Adrenal gland (tissue), 12 donors: ENCODE data around the gene FBRSL1. TPM values are rescaled to one million over a fixed set of nuclear protein-coding genes. Genes with fewer than 3 reads are reported as not detected.

Experiments used
- DNase-seq, 7 donors: peaks; one replicate each; pipeline ENCODE4 v3.0.0-alpha.2; 2019 to 2020
- H3K27ac ChIP-seq, 5 donors: fragments of 200-600 bp; sonication (generic) in 4 of 5; 1 replicate in 3 of 5; 2 replicates in 2 of 5; pipeline versions ENCODE4 v1.5.1 to v1.8.0; 2016 to 2020; ENCODE audit warnings: mild to moderate bottlenecking in 1 of 5
- H3K27me3 ChIP-seq: fragments of 200-600 bp; 2 replicates; pipeline ENCODE4 v1.8.0; 2021
- H3K36me3 ChIP-seq, 2 donors: fragments of 200-600 bp; replicated peaks in 1 of 2; 1 replicate in 1 of 2; 2 replicates in 1 of 2; pipeline versions ENCODE4 v1.5.1 to v1.8.0; 2018 to 2022
- H3K4me1 ChIP-seq, 2 donors: fragments of 200-600 bp; replicated peaks in 1 of 2; 1 replicate in 1 of 2; 2 replicates in 1 of 2; pipeline versions ENCODE4 v1.5.1 to v1.8.0; 2018 to 2021
- H3K4me3 ChIP-seq, 4 donors: fragments of 200-600 bp; sonication (generic) in 3 of 4; one replicate each; pipeline ENCODE4 v1.5.1; 2016 to 2018
- H3K9me3 ChIP-seq, 3 donors: fragments of 200-600 bp; sonication (generic) in 1 of 3; replicated peaks in 1 of 3; 1 replicate in 2 of 3; 2 replicates in 1 of 3; pipeline versions ENCODE4 v1.5.1 to v1.8.0; 2016 to 2021
- POLR2A ChIP-seq, 2 donors: fragments of 450-650 bp; IDR thresholded peaks; one replicate each; pipeline ENCODE4 v1.6.1; 2017; ENCODE audit warnings: antibody characterized with exemption in 2 of 2, mild to moderate bottlenecking in 2 of 2, moderate library complexity in 1 of 2
- WGBS, 4 donors: extraction: QIAGEN DNeasy Blood & Tissue Kit in 2 of 4; methylation state at CpG; one replicate each; pipeline versions ENCODE4 v1.1.5 to v1.1.7; 2013 to 2017; 5-methylcytosine and 5-hydroxymethylcytosine counted together
- intact Hi-C, 2 donors: fragments of 100-400 bp; cut with DNase I; formaldehyde crosslinking; loops; one replicate each; pipeline versions ENCODE4 v1.14.1 to v1.15.0; 2022 to 2023
- polyA plus RNA-seq, 3 donors: library from polyadenylated mRNA; stranded (reverse); fragments of 200-250 nt in 2 of 3; fragments of 350-450 nt in 1 of 3; fragmentation: Illumina TruSeq in 1 of 3; extraction: RNeasy Lipid Tissue Mini Kit (QIAGEN cat#74804) in 1 of 3; gene quantifications; one replicate each; pipeline ENCODE4 v1.2.3, GENCODE V29; 2013 to 2014
- total RNA-seq, 9 donors: library from RNA; depleted of rRNA in 4 of 9; stranded (reverse); fragments of >200 nt in 4 of 9; fragments of 120-200 nt in 1 of 9; fragmentation: NEBNext Ultra II Directional in 1 of 9; extraction: Animal tissue kit (Norgen Biotek cat#: 25700) in 1 of 9; gene quantifications; one replicate each; pipeline versions ENCODE4 v1.1.0 to v1.2.4, GENCODE V29; 2013 to 2023
- TF ChIP-seq, protein P1 (sequence below), 6 experiments: fragments of 450-650 bp in 4 of 6; fragments of 200-600 bp in 2 of 6; sonication (generic) in 1 of 6; IDR thresholded peaks; 1 replicate in 5 of 6; 2 replicates in 1 of 6; pipeline versions ENCODE4 v1.5.1 to v1.8.0; 2016 to 2021; ENCODE audit warnings: antibody characterized with exemption in 6 of 6, mild to moderate bottlenecking in 2 of 6, moderate library complexity in 1 of 6
- donor health status: healthy with polysubstance abuse.
- donor health status: Bipolar disorder and iron deficiency.
- donor health status: DM: yes; HTN: yes; CAD: no.
- donor health status: DM: no; HTN: no; CAD: no.
- donor health status: DM: no; HTN: no; CAD: no.
- donor health status: DM: yes; HTN: yes; CAD: no.

The FBRSL1 gene
- total and polyA plus RNA-seq, 12 donors: 5.3 to 63.8 (median 26.9) TPM

DNA sequence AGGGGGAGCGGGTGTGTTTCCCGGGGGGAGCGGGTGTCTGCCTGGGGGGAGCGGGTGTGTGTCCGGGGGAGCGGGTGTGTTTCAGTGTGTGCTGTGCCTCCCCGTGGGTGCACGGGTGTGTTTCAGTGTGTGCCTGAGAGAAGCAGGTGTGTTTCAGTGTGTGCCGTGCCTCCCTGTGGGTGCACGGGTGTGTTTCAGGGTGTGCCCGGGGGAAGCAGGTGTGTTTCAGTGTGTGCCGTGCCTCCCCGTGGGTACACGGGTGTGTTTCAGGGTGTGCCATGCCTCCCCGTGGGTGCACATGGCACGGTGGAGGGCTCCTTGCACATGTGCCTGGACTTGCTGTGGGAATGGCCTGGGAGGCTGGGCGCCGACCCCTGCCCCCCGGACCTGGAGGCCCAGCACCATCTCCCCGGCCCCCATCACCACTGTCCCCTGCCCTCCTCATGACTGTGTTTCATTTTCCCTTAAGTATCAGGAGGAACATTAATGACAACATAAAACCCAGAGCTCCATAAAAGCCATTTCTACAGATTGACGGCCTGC is 38.7 kb downstream of the FBRSL1 start:
- intact Hi-C loops: no loop called here
- WGBS, 4 donors: 88 to 96% (median 94%) methylated on average over 8 to 21 of the region's 21 CpGs
- no peak for TF ChIP-seq POLR2A (IDR thresholded peaks at IDR 0.05)
- TF ChIP-seq, protein P1, sequence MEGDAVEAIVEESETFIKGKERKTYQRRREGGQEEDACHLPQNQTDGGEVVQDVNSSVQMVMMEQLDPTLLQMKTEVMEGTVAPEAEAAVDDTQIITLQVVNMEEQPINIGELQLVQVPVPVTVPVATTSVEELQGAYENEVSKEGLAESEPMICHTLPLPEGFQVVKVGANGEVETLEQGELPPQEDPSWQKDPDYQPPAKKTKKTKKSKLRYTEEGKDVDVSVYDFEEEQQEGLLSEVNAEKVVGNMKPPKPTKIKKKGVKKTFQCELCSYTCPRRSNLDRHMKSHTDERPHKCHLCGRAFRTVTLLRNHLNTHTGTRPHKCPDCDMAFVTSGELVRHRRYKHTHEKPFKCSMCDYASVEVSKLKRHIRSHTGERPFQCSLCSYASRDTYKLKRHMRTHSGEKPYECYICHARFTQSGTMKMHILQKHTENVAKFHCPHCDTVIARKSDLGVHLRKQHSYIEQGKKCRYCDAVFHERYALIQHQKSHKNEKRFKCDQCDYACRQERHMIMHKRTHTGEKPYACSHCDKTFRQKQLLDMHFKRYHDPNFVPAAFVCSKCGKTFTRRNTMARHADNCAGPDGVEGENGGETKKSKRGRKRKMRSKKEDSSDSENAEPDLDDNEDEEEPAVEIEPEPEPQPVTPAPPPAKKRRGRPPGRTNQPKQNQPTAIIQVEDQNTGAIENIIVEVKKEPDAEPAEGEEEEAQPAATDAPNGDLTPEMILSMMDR (IDR thresholded peaks at IDR 0.05): no peak

DNA sequence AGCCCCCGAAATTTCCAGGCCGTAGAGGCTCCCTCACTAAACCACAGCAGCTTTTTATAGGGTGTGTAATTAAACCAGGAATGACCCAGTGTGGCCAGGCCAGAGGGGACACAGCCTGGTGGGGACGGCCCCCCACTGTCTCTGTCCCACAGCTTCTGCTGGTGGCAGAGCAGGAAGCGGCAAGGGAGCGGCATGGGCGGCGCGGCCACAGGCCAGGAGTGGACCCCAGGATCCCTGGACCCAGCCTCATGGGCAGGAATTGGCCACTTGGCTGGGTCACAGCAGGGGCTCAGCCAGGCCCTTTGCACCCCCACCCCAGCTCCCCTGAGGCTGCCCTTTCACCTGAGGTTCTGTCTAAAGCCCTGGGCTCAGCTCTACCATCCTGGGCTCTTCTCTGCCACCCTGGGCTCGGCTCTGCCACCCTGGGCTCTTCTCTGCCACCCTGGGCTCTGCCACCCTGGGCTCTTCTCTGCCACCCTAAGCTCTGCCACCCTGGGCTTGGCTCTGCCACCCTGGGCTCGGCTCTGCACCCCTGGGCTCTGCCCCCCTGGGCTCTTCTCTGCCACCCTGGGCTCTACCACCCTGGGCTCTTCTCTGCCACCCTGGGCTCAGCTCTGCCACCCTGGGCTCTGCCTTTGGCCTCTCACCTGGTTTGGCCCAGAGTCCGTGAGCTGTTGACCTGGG is 39.3 kb downstream of the FBRSL1 start:
- 94 to 98% (median 95%) methylated on average over 3 to 11 of the region's 11 CpGs for WGBS, 4 donors

More for the DNA sequence above, 38.7 kb downstream of the FBRSL1 start:
- Histone ChIP-seq H3K36me3 (no peaks in the 10 kb centered on the region), H3K4me3 (no peak overlapping the region), H3K9me3 (no peaks in the 10 kb centered on the region), H3K27ac (no peak overlapping the region), H3K4me1 (peaks cover 10 to 18% of the 10 kb centered on the region in 2 donors), H3K27me3 (no peaks in the 10 kb centered on the region)
- DNase-seq: no peak

DNA sequence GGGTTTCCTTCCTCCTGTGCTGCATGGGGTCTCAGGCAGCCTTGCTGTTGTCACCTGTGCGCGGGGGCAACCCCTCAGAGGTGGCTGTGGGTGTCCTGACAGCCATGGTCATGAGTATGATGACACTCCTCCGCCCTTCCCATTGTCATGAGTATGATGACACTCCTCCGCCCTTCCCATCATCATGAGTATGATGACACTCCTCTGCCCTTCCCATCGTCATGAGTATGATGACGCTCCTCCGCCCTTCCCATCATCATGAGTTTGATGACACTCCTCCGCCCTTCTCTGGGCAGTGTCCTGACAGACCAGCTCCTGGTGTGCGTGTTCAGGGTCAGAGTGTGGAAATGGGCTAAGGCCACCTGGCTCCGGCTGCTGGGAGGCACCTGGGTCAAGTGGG is 40.0 kb downstream of the FBRSL1 start:
- Histone ChIP-seq H3K4me1 (peaks cover 0 to 13% of the 10 kb centered on the region in 2 donors), H3K27ac (no peak overlapping the region), H3K9me3 (no peaks in the 10 kb centered on the region), H3K4me3 (no peak overlapping the region), H3K36me3 (no peaks in the 10 kb centered on the region), H3K27me3 (no peaks in the 10 kb centered on the region)
- intact Hi-C loops: no loop called here
- TF ChIP-seq, protein P1 (IDR thresholded peaks at IDR 0.05): no peak
- TF ChIP-seq POLR2A (IDR thresholded peaks at IDR 0.05): no peak
- DNase-seq: no peak
- WGBS, 4 donors: 88 to 95% (median 92%) methylated on average over 7 to 10 of the region's 10 CpGs

More for the DNA sequence above, 39.3 kb downstream of the FBRSL1 start:
- H3K9me3 ChIP-seq: no peaks in the 10 kb centered on the region
- H3K27ac ChIP-seq: no peak overlapping the region
- peaks cover 4 to 14% of the 10 kb centered on the region in 2 donors for H3K4me1 ChIP-seq
- no peak for DNase-seq
- H3K27me3 ChIP-seq: no peaks in the 10 kb centered on the region
- no peak for TF ChIP-seq POLR2A (IDR thresholded peaks at IDR 0.05)
- TF ChIP-seq, protein P1 (IDR thresholded peaks at IDR 0.05): no peak
- intact Hi-C loops: no loop called here
- no peaks in the 10 kb centered on the region for H3K36me3 ChIP-seq
- no peak overlapping the region for H3K4me3 ChIP-seq

DNA sequence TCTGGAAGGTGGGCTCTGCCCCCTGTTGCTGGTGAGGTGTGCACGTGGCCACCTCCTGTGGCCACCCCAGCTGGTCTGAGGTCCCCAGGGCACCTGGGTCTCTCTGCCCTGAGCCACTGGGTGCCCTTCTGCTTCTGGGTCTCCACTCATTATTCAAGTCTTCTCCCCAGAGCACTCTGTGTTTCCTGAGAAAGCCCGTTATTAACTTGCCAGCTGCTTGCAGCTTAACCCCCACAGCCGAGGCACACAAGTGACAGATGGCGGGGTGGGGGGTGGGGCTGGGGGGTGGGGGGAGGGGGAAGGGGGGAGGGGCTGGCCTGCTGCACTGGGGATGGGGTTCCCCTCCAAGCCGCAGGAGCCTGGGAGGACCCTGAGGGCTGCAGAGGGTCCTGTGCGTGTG is 40.5 kb downstream of the FBRSL1 start:
- H3K4me1 ChIP-seq: peaks cover 0 to 8% of the 10 kb centered on the region in 2 donors
- no peak for TF ChIP-seq POLR2A (IDR thresholded peaks at IDR 0.05)
- TF ChIP-seq, protein P1 (IDR thresholded peaks at IDR 0.05): no peak
- no peaks in the 10 kb centered on the region for H3K36me3 ChIP-seq
- no peaks in the 10 kb centered on the region for H3K9me3 ChIP-seq
- no peaks in the 10 kb centered on the region for H3K27me3 ChIP-seq
- H3K4me3 ChIP-seq: no peak overlapping the region
- no peak overlapping the region for H3K27ac ChIP-seq
- intact Hi-C loops: no loop called here
- DNase-seq: no peak
- 83 to 91% (median 86%) methylated on average over 1 to 6 of the region's 6 CpGs for WGBS, 4 donors
